HepG2 (cell line): ENCODE data around the gene COPB2. TPM values are rescaled to one million over a fixed set of nuclear protein-coding genes. Genes with fewer than 3 reads are reported as not detected.
"Not testable (repeated sequence)": the region's sequence is repeated elsewhere in the genome, so short reads cannot be mapped to it uniquely, and the experiment has no call there.

Source experiments
- ATAC-seq: fragments of 200-7000 bp; cut with Tn5 transposase; 3 replicates; pipeline ENCODE4 v1.9.1; 2020; ENCODE audit warnings: mild to moderate bottlenecking, moderate library complexity
- BruUV-seq: library from RNA; stranded (reverse); fragments of 400-500 nt; replicated peaks from 2 replicates; lab custom pipeline; 2021; lab: Mats Ljungman, UMichigan
- CTCF ChIA-PET: fragments of 300-600 bp; formaldehyde crosslinking; extraction: SDS; loops from one replicate; lab custom pipeline; 2021; ENCODE audit warnings: low total read pairs, inconsistent platforms, low intra/inter-chr PET ratio; lab: Yijun Ruan, JAX
- POLR2A ChIA-PET: fragments of 350-600 bp; sonication (Branson Sonifier 250); formaldehyde crosslinking; loops from one replicate; lab custom pipeline; 2020; ENCODE audit warnings: antibody characterized with exemption, inconsistent platforms; lab: Yijun Ruan, JAX
- DNase-seq: peaks from one replicate; pipeline ENCODE4 v3.0.0-alpha.2; 2015; ENCODE audit warnings: low spot score
- FAIRE-seq: peaks from 3 replicates; lab custom pipeline; 2011; peaks lifted over from hg19 to GRCh38; lab: Jason Lieb, UNC
- H2AFZ ChIP-seq: one replicate; pipeline ENCODE4 v1.6.1; 2011; ENCODE audit warnings: low read length, inconsistent platforms
- H3K27ac ChIP-seq: fragments of 300-600 bp; 3 replicates; pipeline ENCODE4 v1.8.0; 2011; ENCODE audit warnings: mixed run types, mild to moderate bottlenecking, mixed read lengths, low read length, inconsistent platforms; ENCODE audit not compliant: insufficient read depth; ENCODE audit errors: extremely low read length
- H3K27me3 ChIP-seq, 2 experiments: fragments of 200-600 bp in 1 of 2; 2 replicates in 1 of 2; 3 replicates in 1 of 2; pipeline versions ENCODE4 v1.6.0 to v1.8.0; 2011; ENCODE audit warnings: low read length in 2 of 2, mild to moderate bottlenecking in 2 of 2, moderate library complexity in 2 of 2, inconsistent platforms in 1 of 2; ENCODE audit not compliant: insufficient read depth in 2 of 2, control insufficient read depth in 1 of 2
- H3K36me3 ChIP-seq, 2 experiments: fragments of 200-600 bp in 1 of 2; replicated peaks in 1 of 2; 2 replicates in 1 of 2; 3 replicates in 1 of 2; pipeline versions ENCODE4 v1.5.1 to v1.8.0; 2011; ENCODE audit warnings: low read length in 2 of 2, inconsistent platforms in 1 of 2; ENCODE audit not compliant: insufficient read depth in 2 of 2, control insufficient read depth in 1 of 2
- H3K4me1 ChIP-seq: 2 replicates; pipeline ENCODE4 v1.5.1; 2012; ENCODE audit warnings: low read length, inconsistent platforms; ENCODE audit not compliant: insufficient read depth
- H3K4me2 ChIP-seq: 2 replicates; pipeline ENCODE4 v1.6.0; 2011; ENCODE audit warnings: low read depth, low read length, inconsistent platforms
- H3K4me3 ChIP-seq, 3 experiments: fragments of 200-600 bp in 1 of 3; sonication (generic), shearing (Covaris generic) in 1 of 3; replicated peaks in 1 of 3; 2 replicates each; pipeline ENCODE4 v1.5.1; 2011 to 2016; ENCODE audit warnings: low read length in 3 of 3, inconsistent platforms in 2 of 3, low read depth in 2 of 3, mild to moderate bottlenecking in 2 of 3, control low read depth in 1 of 3, mixed read lengths in 1 of 3; ENCODE audit not compliant: insufficient read depth in 1 of 3
- H3K79me2 ChIP-seq: one replicate; pipeline ENCODE4 v1.6.1; 2011; ENCODE audit warnings: low read length, inconsistent platforms; ENCODE audit not compliant: insufficient read depth
- H3K9ac ChIP-seq: 2 replicates; pipeline ENCODE4 v1.6.0; 2011; ENCODE audit warnings: mild to moderate bottlenecking, low read depth, low read length, inconsistent platforms; ENCODE audit not compliant: insufficient read depth
- H3K9me3 ChIP-seq: 2 replicates; pipeline ENCODE4 v1.5.1; 2012; ENCODE audit warnings: mild to moderate bottlenecking, low read length
- H4K20me1 ChIP-seq: 2 replicates; pipeline ENCODE4 v1.6.0; 2011; ENCODE audit warnings: inconsistent platforms, mild to moderate bottlenecking, low read length, moderate library complexity; ENCODE audit not compliant: insufficient read depth
- NFIB ChIP-seq: sonication (generic); formaldehyde crosslinking; IDR thresholded peaks from 2 replicates; pipeline ENCODE4 v1.9.0; 2021; ENCODE audit warnings: missing genetic modification reagents, mild to moderate bottlenecking, borderline replicate concordance
- WGBS: methylation state at CpG from one replicate; pipeline ENCODE4 v1.1.6; 2017; ENCODE audit warnings: low lambda C conversion rate; 5-methylcytosine and 5-hydroxymethylcytosine counted together
- in situ Hi-C: cut with HindIII; loops from 2 replicates; pipeline ENCODE4 v1.10.0; 2017; ENCODE audit warnings: low pct_unique_long_range_greater_than_20kb; ENCODE audit not compliant: extremely low pct_ligation_motif_present
- intact Hi-C: fragments of 100-400 bp; cut with micrococcal nuclease; formaldehyde crosslinking; loops from one replicate; pipeline ENCODE4 v1.10.0; 2022; ENCODE audit not compliant: unreplicated experiment
- polyA plus RNA-seq, 8 experiments: library from polyadenylated mRNA; depleted of rRNA in 3 of 8; stranded (reverse) in 7 of 8; unstranded in 1 of 8; fragments of >200 nt; fragmentation: Illumina TruSeq in 4 of 8; extraction: Trizol in 4 of 8; gene quantifications; 2 replicates each; pipeline versions ENCODE4 v1.2.1 to v1.2.3, GENCODE V29; 2011 to 2016; ENCODE audit warnings: low read depth in 4 of 8, missing spikeins in 1 of 8, mixed read lengths in 1 of 8; ENCODE audit not compliant: insufficient read depth in 1 of 8
- total RNA-seq, 5 experiments: library from RNA; depleted of rRNA; stranded (reverse); fragments of >200 nt; fragmentation: Illumina TruSeq; extraction: Trizol; gene quantifications; 2 replicates each; pipeline ENCODE4 v1.2.3, GENCODE V29; 2016; ENCODE audit warnings: low read depth in 1 of 5
- TF ChIP-seq, protein P1 (sequence below): fragments of 450-650 bp; IDR thresholded peaks from 2 replicates; pipeline ENCODE4 v1.6.1; 2016

COPB2 gene
- total and polyA plus RNA-seq, 2 of the 13 experiments (the other 11 are each of a cell fraction or from before 2014, with no cell fraction given): 83.3 to 217 TPM

DNA sequence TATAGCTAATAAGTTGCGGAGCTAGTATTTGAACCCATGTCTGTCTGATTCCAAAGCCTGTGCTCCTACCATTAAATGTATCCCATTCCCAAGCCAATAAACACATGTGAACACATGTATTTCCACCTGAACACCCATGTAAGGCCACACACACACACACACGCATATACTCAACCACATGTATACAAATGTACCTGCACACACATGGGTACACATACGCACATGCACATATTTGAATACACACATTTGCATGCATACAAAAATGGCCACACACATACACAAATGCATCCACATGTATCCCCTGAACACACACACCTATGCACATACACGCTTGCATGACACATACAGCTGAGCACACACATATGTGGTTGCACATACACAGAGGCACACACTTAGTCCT lies 51.0 kb downstream of the COPB2 start:
- H3K27me3 ChIP-seq: no peaks in the 10 kb centered on the region; a peak in 1 of 5 replicates
- no peaks in the 10 kb centered on the region for H3K9me3 ChIP-seq
- H3K4me2 ChIP-seq: no peak overlapping the region
- no peak for TF ChIP-seq NFIB (CRISPR knock-in tag)
- TF ChIP-seq, protein P1, sequence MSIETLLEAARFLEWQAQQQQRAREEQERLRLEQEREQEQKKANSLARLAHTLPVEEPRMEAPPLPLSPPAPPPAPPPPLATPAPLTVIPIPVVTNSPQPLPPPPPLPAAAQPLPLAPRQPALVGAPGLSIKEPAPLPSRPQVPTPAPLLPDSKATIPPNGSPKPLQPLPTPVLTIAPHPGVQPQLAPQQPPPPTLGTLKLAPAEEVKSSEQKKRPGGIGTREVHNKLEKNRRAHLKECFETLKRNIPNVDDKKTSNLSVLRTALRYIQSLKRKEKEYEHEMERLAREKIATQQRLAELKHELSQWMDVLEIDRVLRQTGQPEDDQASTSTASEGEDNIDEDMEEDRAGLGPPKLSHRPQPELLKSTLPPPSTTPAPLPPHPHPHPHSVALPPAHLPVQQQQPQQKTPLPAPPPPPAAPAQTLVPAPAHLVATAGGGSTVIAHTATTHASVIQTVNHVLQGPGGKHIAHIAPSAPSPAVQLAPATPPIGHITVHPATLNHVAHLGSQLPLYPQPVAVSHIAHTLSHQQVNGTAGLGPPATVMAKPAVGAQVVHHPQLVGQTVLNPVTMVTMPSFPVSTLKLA: peak; percentile 81
- H2AFZ ChIP-seq: no peak overlapping the region
- no peak overlapping the region for H3K27ac ChIP-seq
- no peak overlapping the region for H3K4me3 ChIP-seq
- H4K20me1 ChIP-seq: no peaks in the 10 kb centered on the region
- no peaks in the 10 kb centered on the region for H3K79me2 ChIP-seq
- FAIRE-seq: no peak
- no peak for DNase-seq
- no peak for ATAC-seq
- 50% methylated on average over 4 of the region's 4 CpGs for WGBS
- no peaks in the 10 kb centered on the region for H3K36me3 ChIP-seq
- BruUV-seq: no TSS peak
- H3K9ac ChIP-seq: no peak overlapping the region
- intact Hi-C loops: no loop called here
- CTCF ChIA-PET: no interaction called here
- 0 out of 2 replicates have a peak, but pooled peaks cover 3% of the 10 kb centered on the region for H3K4me1 ChIP-seq
- POLR2A ChIA-PET: no interaction called here
- in situ Hi-C loops: no loop called here

DNA sequence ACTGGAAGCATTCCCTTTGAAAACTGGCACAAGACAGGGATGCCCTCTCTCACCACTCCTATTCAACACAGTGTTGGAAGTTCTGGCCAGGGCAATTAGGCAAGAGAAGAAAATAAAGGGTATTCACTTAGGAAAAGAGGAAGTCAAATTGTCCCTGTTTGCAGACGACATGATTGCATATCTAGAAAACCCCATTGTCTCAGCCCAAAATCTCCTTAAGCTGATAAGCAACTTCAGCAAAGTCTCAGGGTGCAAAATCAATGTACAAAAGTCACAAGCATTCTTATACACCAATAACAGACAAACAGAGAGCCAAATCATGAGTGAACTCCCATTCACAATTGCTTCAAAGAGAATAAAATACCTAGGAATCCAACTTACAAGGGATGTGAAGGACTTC lies 54.8 kb downstream of the COPB2 start:
- POLR2A ChIA-PET, CTCF ChIA-PET, H3K4me3 ChIP-seq, H3K36me3 ChIP-seq, H3K4me1 ChIP-seq, intact Hi-C loops, ATAC-seq, H3K79me2 ChIP-seq, H3K9me3 ChIP-seq, H3K4me2 ChIP-seq, BruUV-seq, H3K27ac ChIP-seq, H4K20me1 ChIP-seq, DNase-seq, H3K9ac ChIP-seq, H2AFZ ChIP-seq, in situ Hi-C loops, FAIRE-seq: not testable (repeated sequence)
- WGBS: 7% methylated on average over 1 of the region's 1 CpG
- peaks cover 2 to 10% of the 10 kb centered on the region in 2 experiments; a peak in 3 of 5 replicates for H3K27me3 ChIP-seq
